H1 (cell line): Measurements from ENCODE around the gene RAPGEF6. TPM values are rescaled to one million over a fixed set of nuclear protein-coding genes. Genes with fewer than 3 reads are reported as not detected.

Experiments
- EP300 ChIP-seq, 2 experiments: IDR thresholded peaks; 1 replicate in 1 of 2; 2 replicates in 1 of 2; pipeline ENCODE4 v1.6.1; 2011 to 2012; ENCODE audit warnings: low read depth in 2 of 2, low read length in 2 of 2, mild to moderate bottlenecking in 2 of 2, borderline replicate concordance in 1 of 2, inconsistent platforms in 1 of 2, moderate library complexity in 1 of 2
- GABPA ChIP-seq: IDR thresholded peaks from 2 replicates; pipeline ENCODE4 v1.6.1; 2011; ENCODE audit warnings: mild to moderate bottlenecking, low read length, moderate library complexity, borderline replicate concordance; ENCODE audit not compliant: insufficient read depth
- HDAC6 ChIP-seq: IDR thresholded peaks from one replicate; pipeline ENCODE4 v1.7.1; 2012; ENCODE audit warnings: low read depth, mild to moderate bottlenecking, inconsistent platforms, low read length, moderate library complexity
- PHF8 ChIP-seq: fragments of 200-600 bp; sonication (generic); conservative IDR thresholded peaks from 2 replicates; pipeline ENCODE4 v1.7.1; 2012; ENCODE audit warnings: low read depth, mild to moderate bottlenecking, inconsistent platforms, low read length, moderate library complexity
- SP1 ChIP-seq: IDR thresholded peaks from 2 replicates; pipeline ENCODE4 v1.6.1; 2011; ENCODE audit warnings: low read depth, low read length
- TEAD4 ChIP-seq: IDR thresholded peaks from 2 replicates; pipeline ENCODE4 v1.6.1; 2012; ENCODE audit warnings: low read depth, low read length, inconsistent platforms, mixed read lengths
- polyA plus RNA-seq, 7 experiments: library from polyadenylated mRNA; depleted of rRNA in 3 of 7; stranded (reverse) in 5 of 7; unstranded in 2 of 7; fragments of >200 nt in 5 of 7; fragments of 200-250 nt in 2 of 7; gene quantifications; 1 replicate in 5 of 7; 2 replicates in 1 of 7; 4 replicates in 1 of 7; pipeline versions ENCODE4 v1.2.1 to v1.2.3, GENCODE V29; 2011 to 2013; ENCODE audit warnings: missing spikeins in 2 of 7, mixed read lengths in 2 of 7
- total RNA-seq: library from RNA; stranded (reverse); fragmentation: NEBNext Ultra II Directional; extraction: Animal tissue kit (Norgen Biotek cat#: 25700); gene quantifications from 2 replicates; pipeline ENCODE4 v1.2.1, GENCODE V29; 2021

The RAPGEF6 gene
- total and polyA plus RNA-seq, 2 of the 8 experiments (the other 6 are each of a cell fraction or from before 2014, with no cell fraction given): 4.8 to 20.0 TPM

DNA sequence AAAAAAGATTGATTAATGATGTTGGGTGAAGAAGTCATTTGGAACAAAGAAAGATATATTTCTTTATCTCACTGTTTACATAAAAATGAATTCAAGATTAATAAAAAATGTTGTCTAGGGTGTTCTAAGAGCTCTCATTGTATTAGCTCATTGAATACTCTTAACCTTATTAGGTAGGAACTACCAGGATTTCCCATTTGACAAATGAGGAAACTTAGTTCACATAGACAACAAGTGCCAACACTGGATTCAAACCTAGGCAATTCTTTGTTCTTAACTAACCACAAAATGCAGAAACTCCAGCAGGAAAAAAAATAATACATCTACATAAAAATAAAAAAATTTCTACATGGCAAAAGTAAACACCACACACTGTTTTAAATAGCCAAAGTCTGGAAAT lies 175.8 kb downstream of the RAPGEF6 start (continued):
- TF ChIP-seq GABPA (no peak), SP1 (no peak), EP300 (IDR thresholded peaks at IDR 0.05; ENCODE audit: borderline replicate concordance in 1 of 2, low read depth in 2 of 2, low read length in 2 of 2) (no peak), HDAC6 (no peak), TEAD4 (no peak), PHF8 (no peak)
